22Rv1 (cell line): ENCODE measurements around the gene SCN4B.

Experiments used
- ZFX ChIP-seq: fragments of 450-650 bp; IDR thresholded peaks from 2 replicates; pipeline ENCODE4 v1.6.1; 2017; ENCODE audit warnings: antibody characterized with exemption, borderline replicate concordance
- TF ChIP-seq, protein P1 (sequence below): fragments of 450-650 bp; IDR thresholded peaks from 2 replicates; pipeline ENCODE4 v1.5.1; 2017; ENCODE audit warnings: mild to moderate bottlenecking

DNA sequence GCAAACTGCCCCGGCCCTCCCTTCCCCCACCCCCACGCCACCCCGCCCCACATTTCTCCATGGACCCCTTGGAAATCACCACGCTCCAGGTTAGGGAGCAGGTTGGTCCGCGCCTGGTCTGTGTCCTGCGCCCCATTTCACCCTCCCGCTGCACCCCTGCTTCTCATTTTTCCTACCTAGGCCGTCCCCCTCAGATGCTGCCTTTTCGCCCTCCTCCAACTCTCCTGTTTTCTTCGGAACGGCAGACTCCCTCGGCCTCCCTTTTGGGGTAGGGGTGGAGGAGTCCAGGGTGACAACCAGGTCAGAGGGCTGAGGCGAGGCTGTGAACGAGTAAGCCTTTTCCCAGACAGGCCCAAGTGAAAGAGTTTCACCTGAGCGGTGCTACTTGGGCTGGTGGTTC is 893 bp upstream of the SCN4B start:
- TF ChIP-seq, protein P1, sequence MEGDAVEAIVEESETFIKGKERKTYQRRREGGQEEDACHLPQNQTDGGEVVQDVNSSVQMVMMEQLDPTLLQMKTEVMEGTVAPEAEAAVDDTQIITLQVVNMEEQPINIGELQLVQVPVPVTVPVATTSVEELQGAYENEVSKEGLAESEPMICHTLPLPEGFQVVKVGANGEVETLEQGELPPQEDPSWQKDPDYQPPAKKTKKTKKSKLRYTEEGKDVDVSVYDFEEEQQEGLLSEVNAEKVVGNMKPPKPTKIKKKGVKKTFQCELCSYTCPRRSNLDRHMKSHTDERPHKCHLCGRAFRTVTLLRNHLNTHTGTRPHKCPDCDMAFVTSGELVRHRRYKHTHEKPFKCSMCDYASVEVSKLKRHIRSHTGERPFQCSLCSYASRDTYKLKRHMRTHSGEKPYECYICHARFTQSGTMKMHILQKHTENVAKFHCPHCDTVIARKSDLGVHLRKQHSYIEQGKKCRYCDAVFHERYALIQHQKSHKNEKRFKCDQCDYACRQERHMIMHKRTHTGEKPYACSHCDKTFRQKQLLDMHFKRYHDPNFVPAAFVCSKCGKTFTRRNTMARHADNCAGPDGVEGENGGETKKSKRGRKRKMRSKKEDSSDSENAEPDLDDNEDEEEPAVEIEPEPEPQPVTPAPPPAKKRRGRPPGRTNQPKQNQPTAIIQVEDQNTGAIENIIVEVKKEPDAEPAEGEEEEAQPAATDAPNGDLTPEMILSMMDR, result no peak
- no peak for TF ChIP-seq ZFX
